NCI-H510A (cell line): ENCODE data around the gene MTMR1.

Experiments
- DNase-seq: peaks from one replicate; lab custom pipeline; 2025; lab: John Stamatoyannopoulos, UW

The MTMR1 gene

GRCh38 chrX:150763303-150763797, 70.2 kb downstream of the MTMR1 start:
- DNase-seq = no peak

- DNase-seq = no peak
These were observed 70.6 kb downstream of the MTMR1 start for GRCh38 chrX:150763810-150764209.

DNA sequence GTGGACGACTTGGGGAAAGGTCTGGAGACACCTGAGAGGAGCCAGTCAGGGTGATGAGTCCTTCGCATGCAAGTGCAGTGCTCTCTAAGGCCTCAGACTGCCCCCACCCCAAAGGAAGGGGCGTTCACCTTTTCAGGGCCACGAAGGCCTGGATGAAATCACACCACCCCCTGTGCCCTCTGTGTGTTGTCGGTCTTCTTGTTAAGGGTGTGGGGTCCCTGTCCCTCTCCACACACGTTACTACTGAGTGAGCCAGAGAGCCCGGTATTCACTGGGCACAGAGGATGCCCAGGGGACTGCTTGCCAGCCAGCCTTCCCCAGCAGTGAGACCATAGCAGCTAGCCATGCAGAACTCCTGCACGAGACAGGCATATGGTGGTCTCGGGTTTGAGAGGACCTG, 72.0 kb downstream of the MTMR1 start:
- DNase-seq = no peak

DNA sequence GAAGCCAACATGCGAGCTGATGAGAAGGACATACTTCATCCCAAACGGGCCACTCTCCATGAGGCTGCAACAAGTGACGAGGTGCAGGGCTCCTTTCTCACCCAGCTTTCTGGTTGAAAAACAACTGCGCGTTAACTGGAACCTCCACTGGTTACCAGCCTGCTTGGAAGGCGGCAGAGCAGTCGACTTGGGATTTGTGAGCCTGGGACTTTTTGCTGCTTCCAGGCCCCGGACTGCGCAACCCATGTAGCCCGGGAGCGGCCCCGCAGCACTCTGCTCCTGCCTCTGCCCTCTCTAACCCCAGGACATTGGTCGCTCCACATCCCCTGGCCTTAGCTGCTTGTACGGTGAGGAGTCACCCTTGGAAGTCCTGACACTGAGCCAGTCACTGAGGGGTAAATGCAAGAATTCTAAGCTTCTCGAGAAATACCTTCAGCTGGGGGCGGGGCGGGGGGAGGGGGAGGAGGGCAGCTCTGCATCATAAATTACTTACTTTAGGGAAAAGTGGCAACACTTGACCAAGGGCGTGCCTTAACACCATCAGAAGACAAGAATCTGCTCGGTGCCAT, 72.7 kb downstream of the MTMR1 start:
- DNase-seq = no peak

- DNase-seq = no peak
These were observed 73.3 kb downstream of the MTMR1 start for GRCh38 chrX:150766351-150767044.

GRCh38 chrX:150767045-150767395, 73.8 kb downstream of the MTMR1 start:
- no peak for DNase-seq

- no peak for DNase-seq
These were observed 74.4 kb downstream of the MTMR1 start for GRCh38 chrX:150767475-150768131.

DNA sequence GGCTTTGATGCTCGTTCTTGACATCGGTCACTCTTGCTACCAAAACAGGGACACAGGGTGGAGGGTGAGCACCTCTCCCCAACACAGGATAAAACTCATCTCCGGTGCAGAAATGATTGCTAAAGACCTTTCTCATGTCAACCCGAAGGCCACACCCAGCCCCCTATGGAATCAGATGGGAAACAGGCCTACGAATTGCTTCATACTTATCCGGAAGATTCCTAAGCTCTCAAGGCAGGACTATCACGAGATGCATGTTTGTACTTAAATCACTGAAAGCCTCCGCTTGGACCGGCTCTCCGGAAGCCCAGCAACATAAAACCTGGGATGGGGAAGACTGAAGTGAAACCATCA, 74.9 kb downstream of the MTMR1 start:
- DNase-seq = no peak

DNA sequence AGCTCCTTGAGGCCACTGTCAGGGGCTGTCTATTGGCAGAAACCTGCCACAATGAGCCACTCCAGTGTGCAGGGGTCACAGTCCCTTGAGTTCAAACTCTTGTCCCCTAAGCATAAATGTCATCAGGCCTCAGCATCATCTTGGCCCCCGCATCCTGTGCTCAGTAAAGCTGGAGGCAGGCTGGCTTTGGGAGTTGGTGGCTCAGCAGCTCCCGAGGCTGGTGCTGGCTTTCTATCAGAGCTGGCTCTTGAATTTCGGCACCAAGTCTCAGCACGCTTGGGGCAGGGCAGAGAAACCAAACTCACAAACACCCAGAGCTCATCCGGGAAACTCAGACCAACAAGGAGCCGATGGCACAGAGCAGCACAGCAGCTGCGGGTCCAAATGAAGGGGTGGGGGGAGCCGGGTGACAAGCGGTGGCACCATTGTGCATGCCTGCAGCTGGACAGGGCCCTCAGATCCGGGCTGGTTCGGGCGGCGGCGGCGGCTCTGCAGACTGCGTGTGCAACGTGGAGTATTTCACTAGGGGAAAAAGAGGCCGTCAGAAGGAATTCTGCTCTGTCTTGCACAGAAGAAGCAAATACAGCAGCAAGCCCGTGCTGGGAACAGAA, 75.5 kb downstream of the MTMR1 start:
- no peak for DNase-seq

DNA sequence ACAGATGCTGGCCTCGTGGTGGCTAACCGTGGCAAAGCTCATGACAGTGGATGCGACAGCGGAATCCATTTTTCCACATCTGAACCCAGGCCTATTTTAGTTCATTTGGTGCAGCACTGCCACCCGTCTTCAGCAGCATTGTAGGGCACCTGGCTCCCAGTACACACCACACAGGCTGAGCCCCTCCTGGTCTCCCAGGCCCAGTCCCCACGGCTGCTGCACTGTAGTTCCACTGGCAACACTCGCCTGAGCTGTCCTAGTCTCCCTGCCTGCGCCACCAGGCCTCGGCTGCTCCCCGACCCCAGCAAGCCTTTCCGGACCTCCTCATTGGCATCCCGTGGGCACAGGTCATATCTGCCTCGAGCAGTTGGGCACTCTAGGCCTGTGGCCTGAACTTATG, 76.2 kb downstream of the MTMR1 start:
- DNase-seq = no peak

DNA sequence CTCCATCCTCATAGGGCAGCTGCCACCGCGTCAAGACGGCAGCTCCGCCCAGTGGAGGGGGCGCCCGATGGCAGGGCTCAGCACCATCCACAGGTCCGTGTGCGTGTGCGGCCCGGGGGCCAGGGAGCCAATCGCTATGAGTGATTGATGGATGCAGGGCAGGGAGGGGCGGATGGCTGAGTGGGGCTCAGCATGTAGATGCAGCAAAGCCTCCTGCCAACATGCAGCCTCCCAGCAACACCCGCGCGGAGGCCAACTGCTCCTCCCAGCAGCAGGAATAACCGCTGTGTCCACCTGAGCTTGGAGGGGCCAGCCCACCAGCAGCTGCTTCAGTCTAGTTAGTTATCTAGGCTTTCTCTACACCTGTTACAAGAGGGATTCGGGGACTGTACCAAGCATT, 77.4 kb downstream of the MTMR1 start:
- no peak for DNase-seq

GRCh38 chrX:150771116-150771515, 77.9 kb downstream of the MTMR1 start:
- DNase-seq = no peak

GRCh38 chrX:150772150-150772970, 79.2 kb downstream of the MTMR1 start:
- DNase-seq = peak; percentile 59

DNA sequence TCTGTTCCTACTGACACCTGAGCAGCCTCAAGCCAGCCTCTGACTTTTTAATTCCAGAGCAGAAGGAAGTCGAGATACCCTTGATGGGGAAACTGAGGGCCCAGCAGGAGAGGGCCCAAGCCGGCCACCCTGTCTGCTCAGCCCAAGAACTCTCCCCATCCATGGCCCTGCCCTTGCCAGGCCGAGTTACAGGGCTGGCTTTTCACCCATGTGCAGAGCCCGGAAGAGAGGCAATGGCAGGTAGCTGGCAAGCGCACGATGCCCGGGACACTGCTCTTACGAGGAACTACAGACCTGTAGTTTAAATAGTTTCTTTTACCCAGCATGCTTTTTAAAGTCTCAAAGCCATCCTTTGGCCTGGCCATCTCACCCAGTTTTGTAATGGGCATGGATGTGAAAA, 79.9 kb downstream of the MTMR1 start:
- DNase-seq = no peak

DNA sequence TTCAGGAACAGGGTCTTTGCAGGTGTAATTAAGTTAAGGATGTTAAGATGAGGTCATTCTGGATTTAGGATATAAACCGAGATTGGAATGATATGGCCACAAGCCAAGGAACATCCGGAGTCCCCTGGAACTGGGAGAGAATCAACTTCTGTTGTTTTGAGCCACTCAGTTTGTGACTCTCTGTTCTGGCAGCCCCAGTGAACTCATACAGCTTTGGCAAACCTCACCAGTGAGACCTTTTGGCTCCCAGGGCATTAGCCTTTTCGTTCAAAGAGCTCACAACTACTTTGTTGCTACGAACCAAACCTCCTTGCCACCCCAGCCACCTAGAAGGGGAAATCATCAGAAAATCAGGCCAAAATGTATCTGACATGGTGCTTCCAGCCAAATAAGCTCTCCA, 80.4 kb downstream of the MTMR1 start:
- no peak for DNase-seq

GRCh38 chrX:150774798-150775568, 81.8 kb downstream of the MTMR1 start:
- no peak for DNase-seq

- no peak for DNase-seq
These were observed 82.6 kb downstream of the MTMR1 start for GRCh38 chrX:150775569-150776350.

- DNase-seq = no peak
These were observed 84.3 kb downstream of the MTMR1 start for GRCh38 chrX:150777328-150777992.

- no peak for DNase-seq
These were observed 86.2 kb downstream of the MTMR1 start for GRCh38 chrX:150779385-150779784.

- DNase-seq = no peak
These were observed 88.5 kb downstream of the MTMR1 start for GRCh38 chrX:150781677-150782076.
